ENCODE data around the gene YPEL1. TPM values are rescaled to one million over a fixed set of nuclear protein-coding genes. Genes with fewer than 3 reads are reported as not detected.

The YPEL1 gene
- total and polyA plus RNA-seq, 2 of the 13 experiments (the other 11 are each of a cell fraction or from before 2014, with no cell fraction given), result 0.33 to 2.5 TPM

- TF ChIP-seq, protein P1, sequence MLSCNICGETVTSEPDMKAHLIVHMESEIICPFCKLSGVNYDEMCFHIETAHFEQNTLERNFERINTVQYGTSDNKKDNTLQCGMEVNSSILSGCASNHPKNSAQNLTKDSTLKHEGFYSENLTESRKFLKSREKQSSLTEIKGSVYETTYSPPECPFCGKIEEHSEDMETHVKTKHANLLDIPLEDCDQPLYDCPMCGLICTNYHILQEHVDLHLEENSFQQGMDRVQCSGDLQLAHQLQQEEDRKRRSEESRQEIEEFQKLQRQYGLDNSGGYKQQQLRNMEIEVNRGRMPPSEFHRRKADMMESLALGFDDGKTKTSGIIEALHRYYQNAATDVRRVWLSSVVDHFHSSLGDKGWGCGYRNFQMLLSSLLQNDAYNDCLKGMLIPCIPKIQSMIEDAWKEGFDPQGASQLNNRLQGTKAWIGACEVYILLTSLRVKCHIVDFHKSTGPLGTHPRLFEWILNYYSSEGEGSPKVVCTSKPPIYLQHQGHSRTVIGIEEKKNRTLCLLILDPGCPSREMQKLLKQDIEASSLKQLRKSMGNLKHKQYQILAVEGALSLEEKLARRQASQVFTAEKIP (CRISPR knock-in tag; IDR thresholded peaks at IDR 0.05; ENCODE audit: borderline replicate concordance), result no peak
- TF ChIP-seq SMAD1 (CRISPR knock-in tag; IDR thresholded peaks at IDR 0.05; ENCODE audit: borderline replicate concordance, low read depth) (no peak), ZNF879 (CRISPR knock-in tag; IDR thresholded peaks at IDR 0.05) (no peak), ZNF253 (CRISPR knock-in tag; IDR thresholded peaks at IDR 0.05; ENCODE audit: borderline replicate concordance) (no peak), ZNF678 (CRISPR knock-in tag; IDR thresholded peaks at IDR 0.05) (no peak), MIXL1 (CRISPR knock-in tag; IDR thresholded peaks at IDR 0.05) (no peak), ZBTB21 (CRISPR knock-in tag; IDR thresholded peaks at IDR 0.05) (no peak), ZNF232 (CRISPR knock-in tag; IDR thresholded peaks at IDR 0.05; ENCODE audit: borderline replicate concordance) (no peak), ZNF350 (CRISPR knock-in tag; IDR thresholded peaks at IDR 0.05; ENCODE audit: borderline replicate concordance, low read depth) (no peak; the same call in 1 of the 2 replicates), BATF2 (CRISPR knock-in tag; IDR thresholded peaks at IDR 0.05) (no peak), GLI4 (CRISPR knock-in tag; IDR thresholded peaks at IDR 0.05; ENCODE audit: borderline replicate concordance) (no peak), ZNF160 (CRISPR knock-in tag; IDR thresholded peaks at IDR 0.05) (no peak; the same call in 1 of the 2 replicates), ZNF574 (CRISPR knock-in tag; IDR thresholded peaks at IDR 0.05) (peak; percentile 97), KDM4B (CRISPR knock-in tag; IDR thresholded peaks at IDR 0.05) (peak; percentile 51; the same call in 1 of the 2 replicates), TRIM24 (CRISPR knock-in tag; IDR thresholded peaks at IDR 0.05) (no peak), ZNF431 (CRISPR knock-in tag; IDR thresholded peaks at IDR 0.05; ENCODE audit: borderline replicate concordance, low read depth) (no peak)
- TF ChIP-seq, protein P2, sequence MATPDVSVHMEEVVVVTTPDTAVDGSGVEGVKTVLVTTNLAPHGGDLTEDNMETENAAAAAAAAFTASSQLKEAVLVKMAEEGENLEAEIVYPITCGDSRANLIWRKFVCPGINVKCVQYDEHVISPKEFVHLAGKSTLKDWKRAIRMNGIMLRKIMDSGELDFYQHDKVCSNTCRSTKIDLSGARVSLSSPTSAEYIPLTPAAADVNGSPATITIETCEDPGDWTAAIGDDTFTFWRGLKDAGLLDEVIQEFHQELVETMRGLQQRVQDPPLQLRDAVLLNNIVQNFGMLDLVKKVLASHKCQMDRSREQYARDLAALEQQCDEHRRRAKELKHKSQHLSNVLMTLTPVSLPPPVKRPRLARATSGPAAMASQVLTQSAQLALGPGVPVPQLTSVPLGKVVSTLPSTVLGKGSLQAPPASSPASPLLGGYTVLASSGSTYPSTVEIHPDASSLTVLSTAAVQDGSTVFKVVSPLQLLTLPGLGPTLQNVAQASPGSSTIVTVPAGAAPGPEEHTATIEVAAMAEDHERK (CRISPR knock-in tag; IDR thresholded peaks at IDR 0.05; ENCODE audit: low read depth), result peak; percentile 61; the same call in 1 of the 2 replicates
- TF ChIP-seq, protein P3, sequence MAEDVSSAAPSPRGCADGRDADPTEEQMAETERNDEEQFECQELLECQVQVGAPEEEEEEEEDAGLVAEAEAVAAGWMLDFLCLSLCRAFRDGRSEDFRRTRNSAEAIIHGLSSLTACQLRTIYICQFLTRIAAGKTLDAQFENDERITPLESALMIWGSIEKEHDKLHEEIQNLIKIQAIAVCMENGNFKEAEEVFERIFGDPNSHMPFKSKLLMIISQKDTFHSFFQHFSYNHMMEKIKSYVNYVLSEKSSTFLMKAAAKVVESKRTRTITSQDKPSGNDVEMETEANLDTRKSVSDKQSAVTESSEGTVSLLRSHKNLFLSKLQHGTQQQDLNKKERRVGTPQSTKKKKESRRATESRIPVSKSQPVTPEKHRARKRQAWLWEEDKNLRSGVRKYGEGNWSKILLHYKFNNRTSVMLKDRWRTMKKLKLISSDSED (CRISPR knock-in tag; IDR thresholded peaks at IDR 0.05), result no peak
- TF ChIP-seq, protein P4, sequence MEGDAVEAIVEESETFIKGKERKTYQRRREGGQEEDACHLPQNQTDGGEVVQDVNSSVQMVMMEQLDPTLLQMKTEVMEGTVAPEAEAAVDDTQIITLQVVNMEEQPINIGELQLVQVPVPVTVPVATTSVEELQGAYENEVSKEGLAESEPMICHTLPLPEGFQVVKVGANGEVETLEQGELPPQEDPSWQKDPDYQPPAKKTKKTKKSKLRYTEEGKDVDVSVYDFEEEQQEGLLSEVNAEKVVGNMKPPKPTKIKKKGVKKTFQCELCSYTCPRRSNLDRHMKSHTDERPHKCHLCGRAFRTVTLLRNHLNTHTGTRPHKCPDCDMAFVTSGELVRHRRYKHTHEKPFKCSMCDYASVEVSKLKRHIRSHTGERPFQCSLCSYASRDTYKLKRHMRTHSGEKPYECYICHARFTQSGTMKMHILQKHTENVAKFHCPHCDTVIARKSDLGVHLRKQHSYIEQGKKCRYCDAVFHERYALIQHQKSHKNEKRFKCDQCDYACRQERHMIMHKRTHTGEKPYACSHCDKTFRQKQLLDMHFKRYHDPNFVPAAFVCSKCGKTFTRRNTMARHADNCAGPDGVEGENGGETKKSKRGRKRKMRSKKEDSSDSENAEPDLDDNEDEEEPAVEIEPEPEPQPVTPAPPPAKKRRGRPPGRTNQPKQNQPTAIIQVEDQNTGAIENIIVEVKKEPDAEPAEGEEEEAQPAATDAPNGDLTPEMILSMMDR (CRISPR knock-in tag; IDR thresholded peaks at IDR 0.05), result peak; percentile 57
Measured at GRCh38 chr22:21657360-21658032, 78.1 kb downstream of the YPEL1 start (continued).

All from HepG2 (cell line).